ENCODE results near the gene PCCA. TPM values are rescaled to one million over a fixed set of nuclear protein-coding genes. Genes with fewer than 3 reads are reported as not detected.
A peak's percentile ranks its signal among the peaks of the same experiment; 100 is the strongest.

PCCA gene
- total and polyA plus RNA-seq, 2 of the 13 experiments (the other 11 are each of a cell fraction or from before 2014, with no cell fraction given), result 15.0 to 32.2 TPM

- TF ChIP-seq FOXP4 (CRISPR knock-in tag; IDR thresholded peaks at IDR 0.05) (peak; percentile 80), ZNF713 (CRISPR knock-in tag; IDR thresholded peaks at IDR 0.05) (no peak), ZNF296 (CRISPR knock-in tag; conservative IDR thresholded peaks at IDR 0.05) (no peak), ZFP91 (CRISPR knock-in tag; IDR thresholded peaks at IDR 0.05; ENCODE audit: borderline replicate concordance) (no peak), PHB2 (IDR thresholded peaks at IDR 0.05; ENCODE audit: partially characterized antibody) (no peak), PRDM4 (CRISPR knock-in tag; IDR thresholded peaks at IDR 0.05; ENCODE audit: borderline replicate concordance) (no peak), ZBTB43 (CRISPR knock-in tag; conservative IDR thresholded peaks at IDR 0.05) (no peak), ZNF800 (CRISPR knock-in tag; IDR thresholded peaks at IDR 0.05) (no peak), ZNF83 (CRISPR knock-in tag; IDR thresholded peaks at IDR 0.05; ENCODE audit: borderline replicate concordance) (no peak), AKNA (CRISPR knock-in tag; IDR thresholded peaks at IDR 0.05; ENCODE audit: borderline replicate concordance) (no peak), POLR2A (IDR thresholded peaks at IDR 0.05; ENCODE audit: insufficient read depth in 1 of 2, low read depth in 2 of 2, low read length in 2 of 2) (no peak), MATR3 (CRISPR knock-in tag; IDR thresholded peaks at IDR 0.05) (no peak), FOSL1 (CRISPR knock-in tag; IDR thresholded peaks at IDR 0.05; ENCODE audit: borderline replicate concordance) (no peak), ARNTL (CRISPR knock-in tag; IDR thresholded peaks at IDR 0.05) (no peak)
These were observed 225.4 kb downstream of the PCCA start (continued) for GRCh38 chr13:100314132-100314910.
